Measurements from ENCODE around the gene BRIP1. TPM values are rescaled to one million over a fixed set of nuclear protein-coding genes. Genes with fewer than 3 reads are reported as not detected.

The BRIP1 gene
- total RNA-seq, 1 donor from 2014 or later: 4.3 TPM

DNA sequence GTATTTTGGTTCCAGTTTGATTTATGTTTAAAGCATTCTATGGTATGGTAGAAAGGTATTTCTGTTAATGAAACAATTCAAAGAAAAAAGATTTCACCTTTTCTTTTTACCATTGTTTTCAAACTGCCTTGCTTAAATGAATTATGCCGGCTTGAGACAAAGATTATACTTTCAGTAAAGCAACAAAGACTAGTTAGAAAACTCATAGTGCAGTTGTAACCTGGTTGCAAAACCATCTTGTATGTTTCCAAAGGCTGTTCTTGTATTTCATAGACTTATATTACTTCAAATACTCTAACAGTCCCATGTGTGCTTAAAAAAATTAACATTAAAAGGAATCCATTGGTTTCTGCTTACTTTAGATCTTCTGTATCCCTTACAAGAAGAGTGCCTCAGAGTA, 153.8 kb downstream of the BRIP1 start:
- Mint-ChIP-seq H3K4me1 (ENCODE audit: low read depth) (no peaks in the 10 kb centered on the region), H3K36me3 (ENCODE audit: low read depth) (peaks cover 2% of the 10 kb centered on the region), H3K27ac (ENCODE audit: unreplicated experiment) (no peak overlapping the region), H3K4me3 (ENCODE audit: unreplicated experiment) (no peak overlapping the region), H3K9me3 (ENCODE audit: low read depth) (peaks cover 7% of the 10 kb centered on the region), H3K27me3 (ENCODE audit: low read depth) (no peaks in the 10 kb centered on the region)
- no peak for DNase-seq (ENCODE audit: low spot score)
- no peak for TF ChIP-seq CTCF (IDR thresholded peaks at IDR 0.05)

- H3K27ac Mint-ChIP-seq (ENCODE audit: unreplicated experiment): no peak overlapping the region
- H3K9me3 Mint-ChIP-seq (ENCODE audit: low read depth): peaks cover 40% of the 10 kb centered on the region
- DNase-seq (ENCODE audit: low spot score): no peak
- H3K27me3 Mint-ChIP-seq (ENCODE audit: low read depth): no peaks in the 10 kb centered on the region
- no peak for TF ChIP-seq CTCF (IDR thresholded peaks at IDR 0.05)
- H3K36me3 Mint-ChIP-seq (ENCODE audit: low read depth): peaks cover 16% of the 10 kb centered on the region
- no peak overlapping the region for H3K4me3 Mint-ChIP-seq (ENCODE audit: unreplicated experiment)
- no peaks in the 10 kb centered on the region for H3K4me1 Mint-ChIP-seq (ENCODE audit: low read depth)
These were observed 158.3 kb downstream of the BRIP1 start for GRCh38 chr17:61704935-61705449.

DNA sequence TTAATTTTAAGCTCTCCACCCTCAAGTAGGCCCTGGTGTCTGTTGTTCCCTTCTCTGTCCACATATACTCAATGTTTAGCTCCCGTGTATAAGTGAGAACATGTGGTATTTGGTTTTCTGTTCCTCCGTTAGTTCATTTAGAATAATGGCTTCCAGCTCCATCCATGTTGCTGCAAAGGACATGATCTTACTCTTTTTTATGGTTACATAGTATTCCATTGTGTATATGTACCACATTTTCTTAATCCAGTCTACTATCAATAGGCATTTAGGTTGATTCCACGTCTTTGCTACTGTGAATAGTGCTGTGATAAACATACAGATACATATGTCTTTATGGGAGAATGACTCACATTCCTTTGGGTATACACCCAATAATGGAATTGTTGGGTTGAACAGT, 160.9 kb downstream of the BRIP1 start:
- DNase-seq (ENCODE audit: low spot score): no peak
- H3K9me3 Mint-ChIP-seq (ENCODE audit: low read depth): peaks cover 58% of the 10 kb centered on the region
- H3K4me1 Mint-ChIP-seq (ENCODE audit: low read depth): no peaks in the 10 kb centered on the region
- H3K36me3 Mint-ChIP-seq (ENCODE audit: low read depth): peaks cover 24% of the 10 kb centered on the region
- no peaks in the 10 kb centered on the region for H3K27me3 Mint-ChIP-seq (ENCODE audit: low read depth)
- no peak for TF ChIP-seq CTCF (IDR thresholded peaks at IDR 0.05)
- H3K27ac Mint-ChIP-seq (ENCODE audit: unreplicated experiment): no peak overlapping the region
- H3K4me3 Mint-ChIP-seq (ENCODE audit: unreplicated experiment): no peak overlapping the region

DNA sequence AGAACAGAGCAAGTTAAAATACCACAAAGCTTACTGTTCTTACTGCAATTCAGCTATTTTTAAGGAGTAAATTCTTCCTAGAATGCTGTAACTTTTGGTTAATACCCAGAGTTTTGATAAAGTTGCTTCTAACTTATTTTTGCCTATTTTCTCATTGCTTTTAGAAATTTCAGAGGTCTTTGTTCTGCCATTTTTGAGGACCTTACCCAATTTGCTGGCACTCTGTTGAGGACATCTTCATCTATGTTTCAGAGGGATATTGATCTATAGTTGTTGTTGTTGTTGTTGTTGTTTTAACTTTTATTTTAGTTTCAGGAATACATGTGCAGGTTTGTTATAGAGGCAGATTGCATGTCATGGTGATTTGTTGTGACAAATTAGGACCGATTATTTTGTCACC, 161.3 kb downstream of the BRIP1 start:
- DNase-seq (ENCODE audit: low spot score): no peak
- H3K4me1 Mint-ChIP-seq (ENCODE audit: low read depth): no peaks in the 10 kb centered on the region
- no peak for TF ChIP-seq CTCF (IDR thresholded peaks at IDR 0.05)
- peaks cover 27% of the 10 kb centered on the region for H3K36me3 Mint-ChIP-seq (ENCODE audit: low read depth)
- H3K27me3 Mint-ChIP-seq (ENCODE audit: low read depth): no peaks in the 10 kb centered on the region
- no peak overlapping the region for H3K4me3 Mint-ChIP-seq (ENCODE audit: unreplicated experiment)
- no peak overlapping the region for H3K27ac Mint-ChIP-seq (ENCODE audit: unreplicated experiment)
- peaks cover 59% of the 10 kb centered on the region for H3K9me3 Mint-ChIP-seq (ENCODE audit: low read depth)

- DNase-seq (ENCODE audit: low spot score): no peak
- peaks cover 27% of the 10 kb centered on the region for H3K36me3 Mint-ChIP-seq (ENCODE audit: low read depth)
- H3K9me3 Mint-ChIP-seq (ENCODE audit: low read depth): peaks cover 55% of the 10 kb centered on the region
- H3K27me3 Mint-ChIP-seq (ENCODE audit: low read depth): no peaks in the 10 kb centered on the region
- no peak overlapping the region for H3K4me3 Mint-ChIP-seq (ENCODE audit: unreplicated experiment)
- TF ChIP-seq CTCF (IDR thresholded peaks at IDR 0.05): no peak
- no peaks in the 10 kb centered on the region for H3K4me1 Mint-ChIP-seq (ENCODE audit: low read depth)
- no peak overlapping the region for H3K27ac Mint-ChIP-seq (ENCODE audit: unreplicated experiment)
These were observed 162.0 kb downstream of the BRIP1 start for GRCh38 chr17:61701334-61701733.
